Kidney tubule cell (primary cell): Measurements from ENCODE around the gene TPM3.
"Not testable (repeated sequence)": the region's sequence is repeated elsewhere in the genome, so short reads cannot be mapped to it uniquely, and the experiment has no call there.

Experiments
- DNase-seq: peaks from one replicate; pipeline ENCODE4 v3.0.0-alpha.2; 2018; ENCODE audit warnings: low spot score

Gene TPM3

GRCh38 chr1:154205778-154206177 lies 13.9 kb upstream of the TPM3 start:
- DNase-seq, result not testable (repeated sequence)

GRCh38 chr1:154199563-154199879 lies 7.6 kb upstream of the TPM3 start:
- no peak for DNase-seq

GRCh38 chr1:154198756-154199562 lies 7.1 kb upstream of the TPM3 start:
- peak; percentile 55 for DNase-seq

- peak; percentile 75 for DNase-seq
Observed at GRCh38 chr1:154193821-154194220, 1.9 kb upstream of the TPM3 start.

GRCh38 chr1:154192476-154192875 lies 576 bp upstream of the TPM3 start:
- no peak for DNase-seq

GRCh38 chr1:154190550-154190949 lies 1.4 kb downstream of the TPM3 start:
- DNase-seq, result no peak

GRCh38 chr1:154186852-154187501 lies 4.9 kb downstream of the TPM3 start:
- DNase-seq, result no peak

- DNase-seq, result peak; percentile 61
Observed at GRCh38 chr1:154186177-154186576, 5.7 kb downstream of the TPM3 start.

- peak; percentile 99 for DNase-seq
Observed at GRCh38 chr1:154183046-154183915, 8.6 kb downstream of the TPM3 start.

GRCh38 chr1:154182344-154183045 lies 9.4 kb downstream of the TPM3 start:
- peak; percentile 75 for DNase-seq

- DNase-seq, result no peak
Observed at GRCh38 chr1:154181944-154182343, 10.0 kb downstream of the TPM3 start.

- no peak for DNase-seq
Observed at GRCh38 chr1:154179946-154180687, 11.8 kb downstream of the TPM3 start.

GRCh38 chr1:154178911-154179811 lies 12.7 kb downstream of the TPM3 start:
- DNase-seq, result no peak

- no peak for DNase-seq
Observed at GRCh38 chr1:154178013-154178412, 13.9 kb downstream of the TPM3 start.

- DNase-seq, result peak; percentile 83
Observed at GRCh38 chr1:154176337-154176736, 15.6 kb downstream of the TPM3 start.

- no peak for DNase-seq
Observed at GRCh38 chr1:154174654-154175053, 17.2 kb downstream of the TPM3 start.

- no peak for DNase-seq
Observed at GRCh38 chr1:154171880-154172279, 20.0 kb downstream of the TPM3 start.

GRCh38 chr1:154171223-154171583 lies 20.7 kb downstream of the TPM3 start:
- no peak for DNase-seq

- peak; percentile 38 for DNase-seq
Observed at GRCh38 chr1:154170547-154171222, 21.2 kb downstream of the TPM3 start.

GRCh38 chr1:154167461-154167860 lies 24.4 kb downstream of the TPM3 start:
- no peak for DNase-seq
